ENCODE measurements around the gene FPR2.

Gene FPR2

DNA sequence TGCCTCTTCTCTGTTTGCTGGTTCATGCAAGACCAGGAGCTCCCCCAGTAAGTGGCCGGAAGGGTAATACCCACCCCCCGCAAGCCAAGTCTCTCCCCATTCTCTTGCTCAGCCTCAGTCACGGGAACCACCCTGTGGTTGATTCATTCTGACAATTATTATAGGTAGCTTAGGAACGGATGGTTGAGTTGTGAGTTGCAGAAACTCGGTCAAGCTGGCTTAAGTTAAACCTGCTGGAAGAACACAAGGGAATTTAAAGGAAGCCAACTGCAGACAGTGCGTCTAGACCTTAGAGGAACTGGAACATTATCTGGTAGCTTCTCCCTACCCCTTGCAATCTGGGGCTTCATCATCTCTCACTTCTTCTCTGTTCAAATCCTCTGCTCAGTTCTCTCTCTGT, 18.2 kb upstream of the FPR2 start:
- H3K27ac ChIP-seq = no peak overlapping the region
- H3K4me1 ChIP-seq = no peaks in the 10 kb centered on the region
- intact Hi-C loops (cut with DNase I; ENCODE audit: low total_unique reads) = no loop called here
- H3K4me3 ChIP-seq = no peak overlapping the region
- DNase-seq = no peak
- TF ChIP-seq, protein P1, sequence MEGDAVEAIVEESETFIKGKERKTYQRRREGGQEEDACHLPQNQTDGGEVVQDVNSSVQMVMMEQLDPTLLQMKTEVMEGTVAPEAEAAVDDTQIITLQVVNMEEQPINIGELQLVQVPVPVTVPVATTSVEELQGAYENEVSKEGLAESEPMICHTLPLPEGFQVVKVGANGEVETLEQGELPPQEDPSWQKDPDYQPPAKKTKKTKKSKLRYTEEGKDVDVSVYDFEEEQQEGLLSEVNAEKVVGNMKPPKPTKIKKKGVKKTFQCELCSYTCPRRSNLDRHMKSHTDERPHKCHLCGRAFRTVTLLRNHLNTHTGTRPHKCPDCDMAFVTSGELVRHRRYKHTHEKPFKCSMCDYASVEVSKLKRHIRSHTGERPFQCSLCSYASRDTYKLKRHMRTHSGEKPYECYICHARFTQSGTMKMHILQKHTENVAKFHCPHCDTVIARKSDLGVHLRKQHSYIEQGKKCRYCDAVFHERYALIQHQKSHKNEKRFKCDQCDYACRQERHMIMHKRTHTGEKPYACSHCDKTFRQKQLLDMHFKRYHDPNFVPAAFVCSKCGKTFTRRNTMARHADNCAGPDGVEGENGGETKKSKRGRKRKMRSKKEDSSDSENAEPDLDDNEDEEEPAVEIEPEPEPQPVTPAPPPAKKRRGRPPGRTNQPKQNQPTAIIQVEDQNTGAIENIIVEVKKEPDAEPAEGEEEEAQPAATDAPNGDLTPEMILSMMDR (IDR thresholded peaks at IDR 0.05) = no peak
- H3K9me3 ChIP-seq = no peaks in the 10 kb centered on the region
- H3K27me3 ChIP-seq = peaks cover 0 to 19% of the 10 kb centered on the region in 2 donors
- H3K36me3 ChIP-seq = no peaks in the 10 kb centered on the region

DNA sequence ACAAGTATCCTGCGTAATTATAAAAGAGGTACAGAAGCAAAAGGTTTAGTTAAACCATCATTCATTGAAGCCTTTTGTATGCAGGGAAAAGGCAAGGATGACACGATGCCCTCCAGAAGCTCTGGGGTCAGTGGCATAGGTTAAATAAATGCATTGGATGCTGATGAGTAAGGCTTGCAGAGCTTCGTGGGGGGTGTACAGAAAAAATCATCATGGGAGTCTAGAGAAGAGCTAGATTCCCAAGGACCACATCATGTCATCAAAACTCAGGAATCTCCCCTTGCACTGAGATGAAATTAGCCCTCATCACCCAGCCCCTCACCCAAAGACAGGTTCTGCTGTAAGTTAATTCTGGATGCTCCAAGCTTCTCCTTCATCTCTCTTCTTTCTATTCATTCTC, 17.6 kb upstream of the FPR2 start:
- intact Hi-C loops (cut with DNase I; ENCODE audit: low total_unique reads) = no loop called here
- no peak overlapping the region for H3K27ac ChIP-seq
- H3K36me3 ChIP-seq = no peaks in the 10 kb centered on the region
- H3K9me3 ChIP-seq = no peaks in the 10 kb centered on the region
- peaks cover 0 to 19% of the 10 kb centered on the region in 2 donors for H3K27me3 ChIP-seq
- TF ChIP-seq, protein P1 (IDR thresholded peaks at IDR 0.05) = no peak
- no peaks in the 10 kb centered on the region for H3K4me1 ChIP-seq
- no peak for DNase-seq
- no peak overlapping the region for H3K4me3 ChIP-seq

DNA sequence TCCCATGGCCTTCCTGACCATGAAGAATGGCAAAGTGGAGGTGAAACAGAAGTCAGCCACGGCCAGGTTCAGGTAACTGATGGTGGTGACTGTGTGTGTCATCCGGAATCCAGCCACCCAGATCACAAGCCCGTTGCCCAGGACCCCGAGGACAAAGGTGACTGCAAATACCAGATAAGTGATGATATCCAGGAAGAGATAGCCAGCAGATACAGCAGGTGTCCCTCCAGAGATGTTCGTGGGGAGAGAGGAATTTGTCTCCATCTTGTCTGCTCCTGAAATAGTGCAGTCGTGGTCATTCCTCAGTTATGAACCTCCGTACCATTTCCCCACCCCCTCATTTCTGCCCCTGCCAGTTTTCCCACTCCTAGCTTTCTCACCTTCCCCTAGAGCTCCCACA, 14.2 kb upstream of the FPR2 start:
- Histone ChIP-seq H3K4me3 (no peak overlapping the region), H3K27ac (no peak overlapping the region), H3K9me3 (no peaks in the 10 kb centered on the region), H3K27me3 (peaks cover 0 to 7% of the 10 kb centered on the region in 2 donors), H3K4me1 (no peaks in the 10 kb centered on the region), H3K36me3 (no peaks in the 10 kb centered on the region)
- intact Hi-C loops (cut with DNase I; ENCODE audit: low total_unique reads) = no loop called here
- TF ChIP-seq, protein P1 (IDR thresholded peaks at IDR 0.05) = no peak
- DNase-seq = no peak

DNA sequence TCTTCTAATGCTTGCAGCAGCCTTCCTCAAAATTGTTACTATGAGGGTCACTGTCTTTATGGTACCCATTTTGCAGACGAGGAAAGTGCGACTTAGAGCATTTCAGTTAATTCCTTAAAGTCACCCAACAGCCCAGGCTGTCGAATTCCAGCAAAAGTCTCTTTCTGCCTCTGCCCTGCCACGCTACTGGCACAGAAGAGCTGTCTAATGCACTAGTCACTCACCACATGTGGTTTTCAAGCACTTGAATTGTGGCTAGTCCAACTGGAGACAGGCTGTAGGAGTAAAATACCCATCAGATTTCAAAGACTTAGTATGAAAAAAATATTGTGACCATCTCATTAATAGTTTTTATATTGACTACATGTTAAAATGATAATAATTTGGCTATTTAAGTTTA, 11.0 kb upstream of the FPR2 start:
- H3K9me3 ChIP-seq = no peaks in the 10 kb centered on the region
- H3K4me1 ChIP-seq = no peaks in the 10 kb centered on the region
- TF ChIP-seq, protein P1 (IDR thresholded peaks at IDR 0.05) = no peak
- peaks cover 0 to 7% of the 10 kb centered on the region in 2 donors for H3K27me3 ChIP-seq
- intact Hi-C loops (cut with DNase I; ENCODE audit: low total_unique reads) = no loop called here
- DNase-seq = no peak
- H3K4me3 ChIP-seq = no peak overlapping the region
- H3K27ac ChIP-seq = no peak overlapping the region
- no peaks in the 10 kb centered on the region for H3K36me3 ChIP-seq

DNA sequence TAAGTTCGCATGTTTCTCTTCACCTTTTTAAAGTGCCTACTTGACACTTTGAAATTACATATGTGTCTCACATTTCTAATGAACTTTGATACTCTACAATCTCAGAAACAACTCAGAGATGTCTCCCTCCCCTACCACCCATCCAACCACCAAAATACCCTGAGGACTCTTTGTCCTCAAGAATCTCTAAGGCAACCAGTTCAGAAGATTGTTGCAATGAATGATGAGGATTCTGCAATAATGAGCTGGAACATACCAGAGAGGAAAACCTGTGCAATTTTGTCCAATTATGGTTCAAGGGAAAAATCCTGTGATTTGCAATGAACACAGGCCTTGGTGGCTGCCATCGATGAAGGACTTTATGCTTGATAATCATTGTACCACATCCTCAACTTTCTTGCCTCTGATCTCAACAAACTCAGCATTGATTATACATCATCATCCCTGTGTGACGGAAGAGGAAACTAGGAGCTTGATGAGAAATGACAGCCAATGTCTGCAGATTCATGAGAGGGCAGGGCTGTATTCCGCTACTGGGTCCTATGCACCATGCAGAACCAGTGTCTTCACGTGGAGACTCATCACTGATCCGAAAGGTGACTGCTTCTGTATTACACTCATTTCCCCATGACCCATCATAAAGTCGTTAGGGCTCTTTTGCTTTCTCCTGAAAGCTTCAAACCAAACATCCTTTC, 10.4 kb upstream of the FPR2 start:
- TF ChIP-seq, protein P1 (IDR thresholded peaks at IDR 0.05) = no peak
- H3K27ac ChIP-seq = no peak overlapping the region
- no peaks in the 10 kb centered on the region for H3K36me3 ChIP-seq
- H3K4me3 ChIP-seq = peak overlapping the region; percentile 22 to 23
- H3K4me1 ChIP-seq = no peaks in the 10 kb centered on the region
- DNase-seq = no peak
- peaks cover 0 to 7% of the 10 kb centered on the region in 2 donors for H3K27me3 ChIP-seq
- intact Hi-C loops (cut with DNase I; ENCODE audit: low total_unique reads) = no loop called here
- H3K9me3 ChIP-seq = no peaks in the 10 kb centered on the region

All from tibial artery (tissue), 4 donors.